ENCODE measurements around the gene RGS7.
A peak's percentile ranks its signal among the peaks of the same experiment; 100 is the strongest.

The RGS7 gene

GRCh38 chr1:241163363-241163762 lies 193.6 kb downstream of the RGS7 start:
- H3K4me3 ChIP-seq (ENCODE audit: low read depth, low read length): no peak overlapping the region
- TF ChIP-seq MYC (IDR thresholded peaks at IDR 0.05; ENCODE audit: low read depth, low read length) (no peak), CTCF (IDR thresholded peaks at IDR 0.05; ENCODE audit: low read depth, low read length) (no peak), MAX (IDR thresholded peaks at IDR 0.05; ENCODE audit: low read depth, low read length) (no peak), POLR2A (IDR thresholded peaks at IDR 0.05; ENCODE audit: extremely low read depth, insufficient read length) (no peak)

GRCh38 chr1:241161188-241161689 lies 195.8 kb downstream of the RGS7 start:
- no peak overlapping the region for H3K4me3 ChIP-seq (ENCODE audit: low read depth, low read length)
- DNase-seq (ENCODE audit: low read depth): no peak
- TF ChIP-seq MYC (IDR thresholded peaks at IDR 0.05; ENCODE audit: low read depth, low read length) (no peak), MAX (IDR thresholded peaks at IDR 0.05; ENCODE audit: low read depth, low read length) (no peak), CTCF (IDR thresholded peaks at IDR 0.05; ENCODE audit: low read depth, low read length) (no peak), POLR2A (IDR thresholded peaks at IDR 0.05; ENCODE audit: extremely low read depth, insufficient read length) (no peak)

More at GRCh38 chr1:241163363-241163762, 193.6 kb downstream of the RGS7 start:
- DNase-seq (ENCODE audit: low read depth): no peak

- no peak for DNase-seq (ENCODE audit: low read depth)
- H3K4me3 ChIP-seq (ENCODE audit: low read depth, low read length): no peak overlapping the region
- TF ChIP-seq CTCF (IDR thresholded peaks at IDR 0.05; ENCODE audit: low read depth, low read length): no peak
- no peak for TF ChIP-seq MAX (IDR thresholded peaks at IDR 0.05; ENCODE audit: low read depth, low read length)
- no peak for TF ChIP-seq MYC (IDR thresholded peaks at IDR 0.05; ENCODE audit: low read depth, low read length)
- no peak for TF ChIP-seq POLR2A (IDR thresholded peaks at IDR 0.05; ENCODE audit: extremely low read depth, insufficient read length)
Observed at GRCh38 chr1:241157435-241157834, 199.6 kb downstream of the RGS7 start.

- peak; percentile 53 for DNase-seq (ENCODE audit: low read depth)
- no peak for TF ChIP-seq CTCF (IDR thresholded peaks at IDR 0.05; ENCODE audit: low read depth, low read length)
- no peak for TF ChIP-seq POLR2A (IDR thresholded peaks at IDR 0.05; ENCODE audit: extremely low read depth, insufficient read length)
- no peak overlapping the region for H3K4me3 ChIP-seq (ENCODE audit: low read depth, low read length)
Observed at GRCh38 chr1:241156231-241156965, 200.6 kb downstream of the RGS7 start.

GRCh38 chr1:241145881-241146280 lies 211.1 kb downstream of the RGS7 start:
- TF ChIP-seq MYC (IDR thresholded peaks at IDR 0.05; ENCODE audit: low read depth, low read length) (no peak), MAX (IDR thresholded peaks at IDR 0.05; ENCODE audit: low read depth, low read length) (no peak)

GRCh38 chr1:241143765-241144442 lies 213.1 kb downstream of the RGS7 start:
- no peak overlapping the region for H3K4me3 ChIP-seq (ENCODE audit: low read depth, low read length)
- no peak for DNase-seq (ENCODE audit: low read depth)
- TF ChIP-seq CTCF (IDR thresholded peaks at IDR 0.05; ENCODE audit: low read depth, low read length) (no peak), MAX (IDR thresholded peaks at IDR 0.05; ENCODE audit: low read depth, low read length) (no peak), MYC (IDR thresholded peaks at IDR 0.05; ENCODE audit: low read depth, low read length) (no peak), POLR2A (IDR thresholded peaks at IDR 0.05; ENCODE audit: extremely low read depth, insufficient read length) (no peak)

More at GRCh38 chr1:241145881-241146280, 211.1 kb downstream of the RGS7 start:
- H3K4me3 ChIP-seq (ENCODE audit: low read depth, low read length): no peak overlapping the region
- no peak for DNase-seq (ENCODE audit: low read depth)
